HG03045 (cell line): ENCODE data around the gene GABRA5.
"Not testable (repeated sequence)": the region's sequence is repeated elsewhere in the genome, so short reads cannot be mapped to it uniquely, and the experiment has no call there.

Source experiments
- ATAC-seq: cut with Tn5 transposase; IDR thresholded peaks from one replicate; pipeline ENCODE4 v1.9.1; 2021; ENCODE audit warnings: mild to moderate bottlenecking, moderate library complexity; ENCODE audit not compliant: unreplicated experiment

GABRA5 gene

GRCh38 chr15:26866298-26867199 is at the start of gene GABRA5:
Gene GABRA5 (plus strand): TSS chr15:26867062. CDS start chr15:26869249, 2,187 bp downstream.
- no peak for ATAC-seq

- ATAC-seq: not testable (repeated sequence)
These were observed 35.7 kb upstream of the GABRA5 start for GRCh38 chr15:26831191-26831590.

- no peak for ATAC-seq
These were observed 34.9 kb upstream of the GABRA5 start for GRCh38 chr15:26831951-26832350.

- no peak for ATAC-seq
These were observed 28.0 kb upstream of the GABRA5 start for GRCh38 chr15:26838742-26839460.

- no peak for ATAC-seq
These were observed 25.3 kb upstream of the GABRA5 start for GRCh38 chr15:26841514-26841913.

GRCh38 chr15:26841941-26842340 is 24.9 kb upstream of the GABRA5 start:
- no peak for ATAC-seq

GRCh38 chr15:26842391-26842790 is 24.5 kb upstream of the GABRA5 start:
- ATAC-seq: no peak

- no peak for ATAC-seq
These were observed 22.0 kb upstream of the GABRA5 start for GRCh38 chr15:26844901-26845300.

GRCh38 chr15:26848498-26848897 is 18.4 kb upstream of the GABRA5 start:
- ATAC-seq: no peak

GRCh38 chr15:26850161-26850560 is 16.7 kb upstream of the GABRA5 start:
- no peak for ATAC-seq

GRCh38 chr15:26852980-26853379 is 13.9 kb upstream of the GABRA5 start:
- no peak for ATAC-seq

GRCh38 chr15:26854435-26854834 is 12.4 kb upstream of the GABRA5 start:
- no peak for ATAC-seq

GRCh38 chr15:26864664-26865191 is 2.1 kb upstream of the GABRA5 start:
- ATAC-seq: no peak

GRCh38 chr15:26867200-26868007 is 542 bp downstream of the GABRA5 start:
- no peak for ATAC-seq

GRCh38 chr15:26868029-26868685 is 1.3 kb downstream of the GABRA5 start:
- ATAC-seq: no peak

GRCh38 chr15:26869628-26870027 is 2.8 kb downstream of the GABRA5 start:
- ATAC-seq: no peak

- ATAC-seq: no peak
These were observed 3.5 kb downstream of the GABRA5 start for GRCh38 chr15:26870346-26870745.

- ATAC-seq: no peak
These were observed 5.3 kb downstream of the GABRA5 start for GRCh38 chr15:26872206-26872605.

- no peak for ATAC-seq
These were observed 7.0 kb downstream of the GABRA5 start for GRCh38 chr15:26873846-26874245.

GRCh38 chr15:26874774-26875475 is 8.1 kb downstream of the GABRA5 start:
- ATAC-seq: no peak
